GM12874 (cell line): ENCODE data around the gene CUTC.

ENCODE experiments used
- TF ChIP-seq, protein P1 (sequence below): IDR thresholded peaks from 2 replicates; pipeline ENCODE4 v1.5.1; 2011; ENCODE audit warnings: low read depth, mild to moderate bottlenecking, control low read depth, low read length, moderate library complexity; ENCODE audit not compliant: insufficient read depth

Gene CUTC, protein sequence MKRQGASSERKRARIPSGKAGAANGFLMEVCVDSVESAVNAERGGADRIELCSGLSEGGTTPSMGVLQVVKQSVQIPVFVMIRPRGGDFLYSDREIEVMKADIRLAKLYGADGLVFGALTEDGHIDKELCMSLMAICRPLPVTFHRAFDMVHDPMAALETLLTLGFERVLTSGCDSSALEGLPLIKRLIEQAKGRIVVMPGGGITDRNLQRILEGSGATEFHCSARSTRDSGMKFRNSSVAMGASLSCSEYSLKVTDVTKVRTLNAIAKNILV

DNA sequence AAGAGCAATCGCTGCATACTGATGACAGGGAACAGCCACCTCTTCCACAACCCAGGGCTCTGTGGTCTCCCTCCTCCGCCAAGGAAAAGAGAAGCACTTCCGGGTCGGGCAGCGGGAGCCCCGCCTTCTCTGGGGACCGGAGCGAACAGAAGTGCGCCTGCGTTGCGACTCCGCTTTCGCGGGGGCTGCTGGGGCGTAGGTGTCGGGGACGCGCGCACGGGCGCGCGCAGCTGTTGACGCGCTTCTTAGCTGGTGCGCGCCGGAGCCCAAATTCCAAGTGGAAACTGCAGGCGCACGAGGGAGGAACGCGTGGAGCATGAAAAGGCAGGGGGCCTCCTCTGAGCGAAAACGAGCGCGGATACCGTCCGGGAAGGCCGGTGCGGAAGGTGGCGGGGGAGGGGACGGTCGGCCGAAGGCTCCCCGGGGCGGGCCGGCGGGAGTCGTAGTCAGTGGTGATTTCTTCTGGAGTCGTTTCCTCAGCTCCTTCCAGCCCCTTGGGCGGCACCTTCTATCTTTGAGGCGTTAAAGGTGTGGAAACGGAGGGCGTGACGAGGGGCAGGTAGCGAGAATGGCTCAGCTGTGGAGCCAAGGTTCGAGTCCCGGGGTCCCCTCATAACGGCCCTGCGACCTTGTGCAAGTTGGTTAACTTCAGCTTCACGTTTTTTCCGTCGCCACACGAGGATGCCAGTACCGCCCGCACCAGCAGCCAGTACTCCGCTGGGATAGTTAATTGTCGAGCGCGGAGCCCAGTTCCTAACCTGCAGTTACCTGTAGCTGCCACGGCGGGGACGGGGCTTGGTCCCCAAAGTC lies at the start of gene CUTC, which contains the start of gene COX15:
TSS of gene CUTC (plus strand) at position 202 of the 810 bp plus-strand sequence. CDS start at position 317, 115 bp downstream.
TSS of gene COX15 (minus strand) at position 95 of the 810 bp plus-strand sequence. CDS start at position 17, 78 bp downstream.
- TF ChIP-seq, protein P1, sequence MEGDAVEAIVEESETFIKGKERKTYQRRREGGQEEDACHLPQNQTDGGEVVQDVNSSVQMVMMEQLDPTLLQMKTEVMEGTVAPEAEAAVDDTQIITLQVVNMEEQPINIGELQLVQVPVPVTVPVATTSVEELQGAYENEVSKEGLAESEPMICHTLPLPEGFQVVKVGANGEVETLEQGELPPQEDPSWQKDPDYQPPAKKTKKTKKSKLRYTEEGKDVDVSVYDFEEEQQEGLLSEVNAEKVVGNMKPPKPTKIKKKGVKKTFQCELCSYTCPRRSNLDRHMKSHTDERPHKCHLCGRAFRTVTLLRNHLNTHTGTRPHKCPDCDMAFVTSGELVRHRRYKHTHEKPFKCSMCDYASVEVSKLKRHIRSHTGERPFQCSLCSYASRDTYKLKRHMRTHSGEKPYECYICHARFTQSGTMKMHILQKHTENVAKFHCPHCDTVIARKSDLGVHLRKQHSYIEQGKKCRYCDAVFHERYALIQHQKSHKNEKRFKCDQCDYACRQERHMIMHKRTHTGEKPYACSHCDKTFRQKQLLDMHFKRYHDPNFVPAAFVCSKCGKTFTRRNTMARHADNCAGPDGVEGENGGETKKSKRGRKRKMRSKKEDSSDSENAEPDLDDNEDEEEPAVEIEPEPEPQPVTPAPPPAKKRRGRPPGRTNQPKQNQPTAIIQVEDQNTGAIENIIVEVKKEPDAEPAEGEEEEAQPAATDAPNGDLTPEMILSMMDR: peak; percentile 58

DNA sequence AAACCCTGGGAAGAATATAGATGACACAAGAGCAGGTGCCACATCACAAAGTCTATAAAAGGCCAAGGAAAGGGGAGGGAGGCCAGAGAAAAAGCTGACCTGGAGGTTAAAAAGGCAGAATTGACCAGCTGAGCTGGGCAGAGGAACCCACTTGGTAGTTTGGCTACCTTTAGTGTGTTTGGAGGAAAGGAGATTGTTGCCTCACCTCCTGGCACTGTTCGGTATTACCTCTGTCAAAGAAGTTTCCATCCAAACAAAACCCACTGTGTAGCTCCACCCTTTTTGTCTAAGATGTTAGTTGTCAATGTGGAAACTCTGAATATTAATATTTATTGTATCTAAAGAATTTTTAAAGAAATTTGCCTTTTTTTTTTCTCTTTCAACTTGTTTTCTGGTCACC lies 49.3 kb upstream of the CUTC start:
- TF ChIP-seq, protein P1: peak; percentile 25; the same call in 1 of the 2 replicates

DNA sequence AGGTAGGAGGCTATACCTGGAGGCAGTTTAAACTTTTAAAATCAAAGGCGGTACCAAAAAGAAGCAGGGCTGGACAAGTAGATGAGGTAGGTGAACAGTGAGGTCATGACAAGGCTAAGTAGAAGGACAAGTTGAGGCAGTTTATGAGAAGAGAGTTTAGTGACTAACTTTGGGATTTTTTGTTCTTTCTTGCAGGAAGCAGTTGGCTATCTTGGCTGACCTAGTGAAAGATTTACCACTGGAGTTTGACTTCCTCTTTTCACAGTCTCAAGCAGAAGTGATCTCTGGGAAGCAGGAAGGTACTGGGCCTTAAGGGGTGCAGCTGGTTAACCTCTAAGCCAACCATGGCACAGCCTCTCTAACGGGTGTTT lies 46.5 kb upstream of the CUTC start:
- TF ChIP-seq, protein P1: no peak

DNA sequence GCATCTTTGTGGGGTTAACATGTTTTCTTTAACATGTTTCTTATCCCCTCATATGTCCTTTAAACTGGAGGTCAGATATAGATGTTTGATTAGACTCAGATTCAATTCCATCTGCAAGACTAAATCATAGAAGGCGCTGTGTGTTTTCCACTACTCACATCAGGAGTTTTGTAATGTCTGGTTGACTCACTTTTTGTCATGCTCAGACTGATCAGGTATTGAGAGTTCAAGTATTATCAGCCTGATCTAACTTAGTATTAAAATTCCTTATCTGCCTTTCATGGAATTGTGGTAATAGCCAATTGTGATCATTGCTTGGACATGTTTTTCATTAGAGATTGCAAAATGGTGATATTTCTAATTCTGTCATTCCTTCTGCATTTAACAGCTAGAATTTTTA lies 42.6 kb upstream of the CUTC start:
- TF ChIP-seq, protein P1: no peak

DNA sequence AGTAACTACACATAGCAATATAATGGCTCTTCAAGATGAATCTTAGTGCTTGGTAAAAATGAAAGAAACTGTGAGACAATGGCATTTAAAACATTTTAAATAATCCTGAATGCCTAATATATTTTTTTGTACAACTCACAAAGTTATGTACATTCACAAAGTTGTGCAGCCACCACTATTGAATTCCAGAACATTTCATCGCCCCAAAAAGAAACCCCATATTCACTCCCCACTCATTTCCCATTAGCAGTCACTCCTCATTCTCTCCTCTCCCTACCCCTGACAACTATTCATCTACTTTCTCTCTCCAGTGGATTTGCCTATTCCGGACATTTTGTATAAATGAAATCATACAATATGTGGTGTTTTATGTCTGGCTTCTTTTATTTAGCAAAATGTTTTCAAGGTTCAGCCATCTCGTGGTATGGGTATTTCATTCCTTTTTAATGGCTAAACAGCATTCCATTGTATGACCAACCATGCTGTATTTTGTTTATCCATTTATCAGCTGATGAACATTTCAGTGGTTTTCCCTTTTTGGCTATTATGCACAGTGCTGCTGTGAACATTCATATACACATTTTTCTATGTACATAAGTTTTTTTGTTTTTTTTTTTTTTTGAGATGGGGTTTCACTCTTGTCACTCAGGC lies 38.0 kb upstream of the CUTC start:
- TF ChIP-seq, protein P1: no peak

DNA sequence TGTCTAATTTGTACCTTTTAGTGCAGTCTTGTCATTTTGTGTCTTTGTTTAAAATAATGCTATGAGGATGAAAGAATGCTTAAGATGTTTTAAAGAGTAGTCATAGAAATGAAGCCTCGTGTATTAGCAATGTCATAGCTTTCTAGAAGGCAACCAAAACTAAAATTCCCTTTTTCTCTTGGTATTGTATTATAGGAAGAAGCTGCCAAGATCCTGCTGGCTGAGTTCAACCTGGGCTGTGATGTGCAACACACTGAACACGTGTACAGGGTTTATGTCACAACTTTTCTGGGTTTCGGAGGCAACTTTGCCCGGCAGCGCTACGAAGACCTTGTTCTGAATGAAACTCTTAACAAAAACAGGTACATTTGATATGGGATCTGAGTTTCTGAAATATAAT lies 36.3 kb upstream of the CUTC start:
- TF ChIP-seq, protein P1: no peak

DNA sequence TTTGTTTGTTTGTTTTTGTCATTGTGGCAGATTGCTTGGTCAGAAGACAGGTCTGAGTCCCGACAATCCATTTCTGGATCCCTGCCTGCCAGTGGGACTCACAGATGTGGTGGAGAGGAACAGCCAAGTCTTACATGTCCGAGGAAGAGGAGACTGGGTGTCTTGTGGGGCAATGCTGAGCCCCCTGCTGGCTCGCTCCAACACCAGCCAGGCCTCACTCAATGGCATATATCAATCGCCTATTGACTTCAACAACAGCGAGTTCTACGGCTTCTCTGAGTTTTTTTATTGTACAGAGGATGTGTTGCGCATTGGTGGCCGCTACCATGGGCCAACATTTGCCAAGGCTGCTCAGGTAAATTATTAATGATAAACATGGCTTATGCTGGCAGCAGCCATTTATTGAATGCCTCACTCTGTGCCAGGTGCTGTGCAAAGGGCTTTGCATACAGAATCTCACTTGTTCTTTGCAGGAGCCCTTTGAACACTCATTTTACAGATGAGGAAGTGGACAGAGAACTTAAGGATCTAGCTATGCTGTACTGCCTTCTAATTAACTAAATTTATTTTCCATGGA lies 33.4 kb upstream of the CUTC start:
- TF ChIP-seq, protein P1: peak; percentile 36; the same call in 1 of the 2 replicates
